ENCODE measurements around the gene SGMS1. TPM values are rescaled to one million over a fixed set of nuclear protein-coding genes. Genes with fewer than 3 reads are reported as not detected.

SGMS1 gene
- total and polyA plus RNA-seq, 2 donors from 2014 or later = 13.6 to 100 TPM

GRCh38 chr10:50397312-50398140 lies 226.2 kb downstream of the SGMS1 start:
- Histone ChIP-seq H3K36me3 (ENCODE audit: control insufficient read depth in 2 of 3, insufficient read depth in 3 of 3, low read length in 3 of 3) (no peaks in the 10 kb centered on the region), H3K9ac (ENCODE audit: low read length in 3 of 3) (no peak overlapping the region), H3K27ac (ENCODE audit: low read depth in 2 of 2, low read length in 2 of 2) (no peak overlapping the region), H3K9me3 (ENCODE audit: control insufficient read depth in 2 of 3, insufficient read depth in 1 of 3, low read length in 3 of 3) (no peaks in the 10 kb centered on the region), H3K4me3 (ENCODE audit: low read length in 3 of 3) (no peak overlapping the region), H3K4me1 (ENCODE audit: control insufficient read depth in 2 of 3, insufficient read depth in 2 of 3, low read depth in 1 of 3, low read length in 3 of 3) (peaks cover 0 to 4% (median 0%) of the 10 kb centered on the region in 3 donors), H3K27me3 (ENCODE audit: control insufficient read depth, insufficient read depth, low read length) (no peaks in the 10 kb centered on the region)
- FAIRE-seq = no peak
- no peak for DNase-seq
- intact Hi-C loops (cut with DNase I) = no loop called here
- TF ChIP-seq CTCF (IDR thresholded peaks at IDR 0.05; ENCODE audit: borderline replicate concordance, extremely low read depth, insufficient read depth) = no peak

- intact Hi-C loops (cut with DNase I) = no loop called here
- Histone ChIP-seq H3K9me3 (ENCODE audit: control insufficient read depth in 2 of 3, insufficient read depth in 1 of 3, low read length in 3 of 3) (no peaks in the 10 kb centered on the region), H3K4me3 (ENCODE audit: low read length in 3 of 3) (no peak overlapping the region), H3K27ac (ENCODE audit: low read depth in 2 of 2, low read length in 2 of 2) (no peak overlapping the region), H3K36me3 (ENCODE audit: control insufficient read depth in 2 of 3, insufficient read depth in 3 of 3, low read length in 3 of 3) (no peaks in the 10 kb centered on the region), H3K4me1 (ENCODE audit: control insufficient read depth in 2 of 3, insufficient read depth in 2 of 3, low read depth in 1 of 3, low read length in 3 of 3) (peaks cover 0 to 4% (median 0%) of the 10 kb centered on the region in 3 donors), H3K27me3 (ENCODE audit: control insufficient read depth, insufficient read depth, low read length) (no peaks in the 10 kb centered on the region), H3K9ac (ENCODE audit: low read length in 3 of 3) (no peak overlapping the region)
- TF ChIP-seq CTCF (IDR thresholded peaks at IDR 0.05; ENCODE audit: borderline replicate concordance, extremely low read depth, insufficient read depth) = no peak
- FAIRE-seq (no peak), DNase-seq (no peak)
Observed at GRCh38 chr10:50396491-50397311, 227.1 kb downstream of the SGMS1 start.

- DNase-seq (no peak), FAIRE-seq (no peak)
- H3K9me3 ChIP-seq (ENCODE audit: control insufficient read depth in 2 of 3, insufficient read depth in 1 of 3, low read length in 3 of 3) = no peaks in the 10 kb centered on the region
- H3K27ac ChIP-seq (ENCODE audit: low read depth in 2 of 2, low read length in 2 of 2) = no peak overlapping the region
- no peak overlapping the region for H3K9ac ChIP-seq (ENCODE audit: low read length in 3 of 3)
- no peak overlapping the region for H3K4me3 ChIP-seq (ENCODE audit: low read length in 3 of 3)
- no peaks in the 10 kb centered on the region for H3K27me3 ChIP-seq (ENCODE audit: control insufficient read depth, insufficient read depth, low read length)
- intact Hi-C loops (cut with DNase I) = no loop called here
- no peak for TF ChIP-seq CTCF (IDR thresholded peaks at IDR 0.05; ENCODE audit: borderline replicate concordance, extremely low read depth, insufficient read depth)
- no peaks in the 10 kb centered on the region for H3K36me3 ChIP-seq (ENCODE audit: control insufficient read depth in 2 of 3, insufficient read depth in 3 of 3, low read length in 3 of 3)
- peaks cover 0 to 4% (median 0%) of the 10 kb centered on the region in 3 donors for H3K4me1 ChIP-seq (ENCODE audit: control insufficient read depth in 2 of 3, insufficient read depth in 2 of 3, low read depth in 1 of 3, low read length in 3 of 3)
Observed at GRCh38 chr10:50395851-50396250, 227.9 kb downstream of the SGMS1 start.
